Activated CD4-positive, alpha-beta T cell treated with anti-CD3 and anti-CD28 coated beads, Interleukin-2, amount 10 ng/mL, durations not matched to agents 24 days and 14 days (primary cell): ENCODE measurements around the gene JAK1. TPM values are rescaled to one million over a fixed set of nuclear protein-coding genes. Genes with fewer than 3 reads are reported as not detected.

Source experiments
- DNase-seq: peaks from one replicate; pipeline ENCODE4 v3.0.0; 2022
- H3K27ac Mint-ChIP-seq: one replicate; pipeline ENCODE4 v1.8.0; 2022; ENCODE audit warnings: mild to moderate bottlenecking, mixed read lengths
- H3K27me3 Mint-ChIP-seq: one replicate; pipeline ENCODE4 v1.8.0; 2022; ENCODE audit warnings: mixed read lengths
- H3K36me3 Mint-ChIP-seq: one replicate; pipeline ENCODE4 v1.8.0; 2022; ENCODE audit warnings: low read depth, mild to moderate bottlenecking, mixed read lengths
- H3K4me1 Mint-ChIP-seq: one replicate; pipeline ENCODE4 v1.8.0; 2021; ENCODE audit warnings: mixed read lengths
- H3K4me3 Mint-ChIP-seq: one replicate; pipeline ENCODE4 v1.8.0; 2022; ENCODE audit warnings: mild to moderate bottlenecking, moderate library complexity, mixed read lengths
- H3K9me3 Mint-ChIP-seq: one replicate; pipeline ENCODE4 v1.8.0; 2021; ENCODE audit warnings: mixed read lengths
- intact Hi-C: fragments of 100-400 bp; cut with micrococcal nuclease; formaldehyde crosslinking; loops from one replicate; pipeline ENCODE4 v1.15.1; 2023
- total RNA-seq: library from RNA; stranded (reverse); gene quantifications from 2 replicates; pipeline ENCODE4 v1.2.3, GENCODE V29; 2022

Gene JAK1
- total RNA-seq, 1 donor from 2014 or later, result 86.6 TPM

DNA sequence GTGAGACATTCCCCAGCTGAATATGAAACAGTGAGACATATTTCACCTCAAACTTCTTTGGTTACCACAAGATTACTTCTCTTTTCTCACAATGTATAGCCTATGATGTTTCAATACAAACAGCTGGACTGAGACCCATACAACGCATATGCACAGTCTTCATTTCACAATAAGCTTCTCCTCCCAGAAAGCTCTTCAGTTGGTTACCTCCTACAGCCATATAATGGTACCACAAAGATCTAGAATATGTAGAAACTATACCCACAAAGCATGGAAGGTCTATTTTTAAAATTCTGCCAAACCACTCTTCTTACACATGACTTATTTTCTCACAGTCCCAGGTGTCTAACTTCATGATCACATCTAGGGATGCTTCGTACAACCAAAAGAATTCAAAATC is 70.8 kb downstream of the JAK1 start:
- Mint-ChIP-seq H3K4me1 (peaks cover 75% of the 10 kb centered on the region), H3K27ac (peak overlapping the region; percentile 47), H3K36me3 (peaks cover 5% of the 10 kb centered on the region), H3K27me3 (no peaks in the 10 kb centered on the region), H3K9me3 (no peaks in the 10 kb centered on the region), H3K4me3 (no peak overlapping the region)
- no peak for DNase-seq
- intact Hi-C loops, result no loop called here

- Mint-ChIP-seq H3K4me3 (no peak overlapping the region), H3K36me3 (peaks cover 5% of the 10 kb centered on the region), H3K27me3 (no peaks in the 10 kb centered on the region), H3K9me3 (no peaks in the 10 kb centered on the region), H3K4me1 (peaks cover 75% of the 10 kb centered on the region), H3K27ac (no peak overlapping the region)
- intact Hi-C loops, result no loop called here
- DNase-seq, result no peak
Measured at GRCh38 chr1:64894438-64895196, 71.7 kb downstream of the JAK1 start.

DNA sequence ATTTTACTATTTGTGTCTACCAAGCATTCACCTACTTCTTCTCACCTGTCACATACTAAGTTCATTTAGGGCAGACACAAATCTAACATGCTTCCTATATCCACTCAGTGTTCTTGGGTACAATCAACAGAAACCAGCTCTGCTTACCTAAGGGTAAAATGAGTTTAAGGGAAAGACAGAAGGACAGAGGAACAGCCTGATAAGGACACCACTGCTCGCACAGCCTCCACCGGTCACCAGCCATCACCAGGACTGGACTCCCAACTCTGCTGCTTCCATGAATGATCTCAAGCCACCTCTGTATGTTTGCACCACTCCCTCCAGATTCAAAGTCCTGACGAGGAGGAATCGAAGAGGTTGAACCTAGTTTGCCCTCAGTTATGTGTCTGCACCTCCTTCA is 72.4 kb downstream of the JAK1 start:
- no peak for DNase-seq
- Mint-ChIP-seq H3K4me1 (peaks cover 77% of the 10 kb centered on the region), H3K9me3 (no peaks in the 10 kb centered on the region), H3K4me3 (no peak overlapping the region), H3K27ac (no peak overlapping the region), H3K36me3 (peaks cover 5% of the 10 kb centered on the region), H3K27me3 (no peaks in the 10 kb centered on the region)
- intact Hi-C loops, result loop anchor here (1.0 kb wide), 1 partner anchor 14 kb away; no protein-coding TSS in a partner anchor

DNA sequence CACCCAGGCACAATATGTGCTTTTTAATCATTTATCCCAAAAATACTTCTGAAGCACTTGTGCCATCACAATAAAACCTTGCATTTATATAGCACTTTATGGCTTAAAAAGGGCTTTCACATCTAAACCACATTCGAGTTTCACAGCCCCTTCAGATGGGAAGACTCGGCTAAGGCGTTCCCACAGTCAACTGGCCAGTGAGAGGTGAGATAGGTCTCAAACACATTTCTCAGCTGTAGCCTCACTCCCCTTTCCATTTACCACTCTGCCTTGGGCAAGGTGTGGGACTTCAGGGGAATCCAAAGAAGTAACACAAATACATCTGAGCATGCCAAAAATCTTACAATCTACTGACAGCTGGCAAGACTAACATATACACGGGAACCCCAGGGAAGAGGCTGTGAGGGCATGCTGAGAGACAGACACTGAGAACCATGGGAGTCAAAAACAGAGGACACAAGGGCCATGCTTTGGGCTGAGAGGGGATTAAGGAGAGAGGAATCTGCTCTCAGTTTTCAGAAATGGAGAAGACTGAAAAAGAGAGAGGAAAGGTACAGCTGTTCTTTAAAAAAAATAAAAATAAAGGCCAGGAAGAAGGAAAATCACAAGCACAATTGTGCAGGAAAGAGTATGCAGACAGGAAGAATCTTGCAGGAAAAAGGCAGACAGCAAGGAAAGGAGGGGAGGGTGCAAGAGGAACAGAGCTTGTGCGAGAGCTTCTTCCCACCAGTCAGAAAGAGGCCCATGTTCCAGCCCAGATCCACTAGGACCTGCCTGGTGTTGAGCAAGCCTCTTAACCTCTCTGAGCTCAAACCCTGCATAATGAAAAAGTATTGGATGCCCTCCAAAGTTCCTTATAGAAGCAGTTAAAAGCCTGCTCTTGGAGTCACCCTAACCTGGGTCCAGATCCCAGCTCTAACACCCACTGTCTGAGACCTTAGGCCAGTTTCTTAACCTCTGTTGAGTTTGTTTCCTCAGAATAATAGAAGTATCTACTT is 73.5 kb downstream of the JAK1 start:
- H3K27me3 Mint-ChIP-seq, result no peaks in the 10 kb centered on the region
- DNase-seq, result no peak
- H3K4me3 Mint-ChIP-seq, result no peak overlapping the region
- peaks cover 5% of the 10 kb centered on the region for H3K36me3 Mint-ChIP-seq
- H3K27ac Mint-ChIP-seq, result peak overlapping the region; percentile 21
- peaks cover 76% of the 10 kb centered on the region for H3K4me1 Mint-ChIP-seq
- intact Hi-C loops, result loop anchor here (1.0 kb wide), 1 partner anchor 13 kb away; no protein-coding TSS in a partner anchor
- no peaks in the 10 kb centered on the region for H3K9me3 Mint-ChIP-seq

- Mint-ChIP-seq H3K4me3 (no peak overlapping the region), H3K27ac (no peak overlapping the region), H3K9me3 (no peaks in the 10 kb centered on the region), H3K27me3 (no peaks in the 10 kb centered on the region), H3K36me3 (peaks cover 1% of the 10 kb centered on the region), H3K4me1 (peaks cover 80% of the 10 kb centered on the region)
- no peak for DNase-seq
- intact Hi-C loops, result no loop called here
Measured at GRCh38 chr1:64891448-64891825, 74.9 kb downstream of the JAK1 start.

DNA sequence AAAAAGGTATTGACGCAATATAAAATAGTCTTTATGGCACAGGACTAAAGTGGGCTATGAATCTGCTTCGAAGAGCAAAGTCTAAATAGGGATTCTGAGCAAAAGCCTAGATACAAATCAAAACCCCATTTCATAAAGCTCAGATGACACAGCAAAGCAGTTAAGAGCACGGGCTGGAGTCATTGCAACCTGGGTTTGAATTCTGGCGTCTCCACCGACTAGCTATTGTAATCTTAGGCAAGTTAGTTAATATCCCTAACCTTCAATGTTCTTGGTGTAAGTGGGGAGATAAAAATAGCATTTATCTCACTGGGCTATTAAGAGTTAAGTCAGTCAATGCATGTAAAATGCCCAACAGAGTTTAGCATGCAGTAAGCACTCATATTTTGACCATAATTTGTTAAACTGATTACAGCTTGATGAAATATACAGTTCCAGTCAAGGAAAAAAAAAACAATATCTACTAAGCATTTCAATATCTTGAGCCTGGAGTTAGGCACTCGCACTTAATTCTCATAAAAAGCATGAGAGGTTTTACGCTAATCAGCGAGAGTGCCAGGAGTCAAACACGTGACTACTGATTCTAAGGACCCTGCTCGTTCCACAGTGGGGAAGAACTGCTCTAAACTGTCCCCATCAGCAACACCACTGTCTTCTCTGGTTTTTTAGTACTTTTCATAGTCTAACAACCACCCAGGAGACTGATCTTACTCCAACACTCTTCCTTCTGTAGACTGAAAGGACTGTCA is 75.5 kb downstream of the JAK1 start:
- intact Hi-C loops, result no loop called here
- DNase-seq, result no peak
- Mint-ChIP-seq H3K9me3 (no peaks in the 10 kb centered on the region), H3K36me3 (no peaks in the 10 kb centered on the region), H3K27me3 (no peaks in the 10 kb centered on the region), H3K4me3 (no peak overlapping the region), H3K27ac (no peak overlapping the region), H3K4me1 (peaks cover 79% of the 10 kb centered on the region)

- Mint-ChIP-seq H3K4me1 (peaks cover 65% of the 10 kb centered on the region), H3K36me3 (peaks cover 17% of the 10 kb centered on the region)
Measured at GRCh38 chr1:64887689-64888217, 78.6 kb downstream of the JAK1 start.

GRCh38 chr1:64886877-64887276 is 79.5 kb downstream of the JAK1 start:
- Mint-ChIP-seq H3K9me3 (no peaks in the 10 kb centered on the region), H3K4me1 (peaks cover 62% of the 10 kb centered on the region), H3K27me3 (no peaks in the 10 kb centered on the region), H3K36me3 (peaks cover 23% of the 10 kb centered on the region), H3K4me3 (no peak overlapping the region), H3K27ac (no peak overlapping the region)
- DNase-seq, result no peak
- intact Hi-C loops, result no loop called here

More at GRCh38 chr1:64887689-64888217, 78.6 kb downstream of the JAK1 start:
- H3K4me3 Mint-ChIP-seq, result no peak overlapping the region
- no peaks in the 10 kb centered on the region for H3K9me3 Mint-ChIP-seq
- no peaks in the 10 kb centered on the region for H3K27me3 Mint-ChIP-seq
- no peak overlapping the region for H3K27ac Mint-ChIP-seq
- DNase-seq, result no peak
- intact Hi-C loops, result loop anchor here (2.0 kb wide), 1 partner anchor 71 kb away; no protein-coding TSS in a partner anchor

DNA sequence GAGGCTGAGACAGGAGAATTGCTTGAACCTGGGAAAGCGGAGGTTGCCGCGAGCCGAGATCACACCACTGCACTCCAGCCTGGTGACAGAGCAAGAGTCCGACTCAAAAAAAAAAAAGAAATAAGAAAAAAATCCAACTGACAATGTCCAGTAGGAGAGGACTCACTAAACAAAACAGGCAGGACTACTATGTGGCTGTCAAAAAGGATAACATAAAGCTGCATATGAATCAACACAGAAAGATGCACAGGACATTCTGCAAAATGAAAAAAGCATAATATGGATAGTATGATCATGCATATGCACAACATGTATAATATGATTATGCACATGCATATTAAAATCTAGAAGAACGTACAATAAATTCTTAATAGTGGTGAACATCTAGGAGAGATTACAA is 80.7 kb downstream of the JAK1 start:
- no peaks in the 10 kb centered on the region for H3K9me3 Mint-ChIP-seq
- H3K27ac Mint-ChIP-seq, result no peak overlapping the region
- H3K27me3 Mint-ChIP-seq, result no peaks in the 10 kb centered on the region
- DNase-seq, result no peak
- H3K4me1 Mint-ChIP-seq, result peaks cover 59% of the 10 kb centered on the region
- intact Hi-C loops, result no loop called here
- peaks cover 30% of the 10 kb centered on the region for H3K36me3 Mint-ChIP-seq
- no peak overlapping the region for H3K4me3 Mint-ChIP-seq

GRCh38 chr1:64884261-64885040 is 81.9 kb downstream of the JAK1 start:
- H3K9me3 Mint-ChIP-seq, result no peaks in the 10 kb centered on the region
- peaks cover 48% of the 10 kb centered on the region for H3K4me1 Mint-ChIP-seq
- H3K4me3 Mint-ChIP-seq, result no peak overlapping the region
- no peaks in the 10 kb centered on the region for H3K27me3 Mint-ChIP-seq
- DNase-seq, result no peak
- H3K27ac Mint-ChIP-seq, result no peak overlapping the region
- peaks cover 37% of the 10 kb centered on the region for H3K36me3 Mint-ChIP-seq
- intact Hi-C loops, result no loop called here

GRCh38 chr1:64882574-64883255 is 83.6 kb downstream of the JAK1 start:
- H3K27ac Mint-ChIP-seq, result no peak overlapping the region
- intact Hi-C loops, result no loop called here
- H3K36me3 Mint-ChIP-seq, result peaks cover 49% of the 10 kb centered on the region
- no peak for DNase-seq
- no peaks in the 10 kb centered on the region for H3K27me3 Mint-ChIP-seq
- H3K4me3 Mint-ChIP-seq, result no peak overlapping the region
- no peaks in the 10 kb centered on the region for H3K9me3 Mint-ChIP-seq
- H3K4me1 Mint-ChIP-seq, result peaks cover 49% of the 10 kb centered on the region

DNA sequence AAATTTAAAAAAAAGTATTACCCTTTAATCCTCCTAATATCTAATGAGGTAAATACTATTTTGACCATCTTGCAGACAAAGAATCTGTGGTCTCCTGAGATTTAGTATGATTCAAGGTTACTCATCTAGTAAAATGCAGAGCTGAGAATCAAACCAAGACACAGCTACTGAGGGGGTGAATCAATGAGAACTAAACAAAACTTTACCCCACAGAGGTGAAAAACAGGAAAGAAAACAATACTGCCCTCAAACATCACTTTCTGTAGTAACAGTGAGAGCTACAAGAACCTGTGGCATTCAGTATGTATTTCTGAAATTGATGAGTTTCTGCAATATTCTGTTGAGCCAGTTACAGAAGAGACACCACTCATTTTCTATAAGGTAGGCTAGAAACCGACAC is 85.1 kb downstream of the JAK1 start:
- intact Hi-C loops, result no loop called here
- no peaks in the 10 kb centered on the region for H3K9me3 Mint-ChIP-seq
- H3K36me3 Mint-ChIP-seq, result peaks cover 61% of the 10 kb centered on the region
- no peak for DNase-seq
- no peaks in the 10 kb centered on the region for H3K27me3 Mint-ChIP-seq
- H3K27ac Mint-ChIP-seq, result no peak overlapping the region
- peaks cover 51% of the 10 kb centered on the region for H3K4me1 Mint-ChIP-seq
- no peak overlapping the region for H3K4me3 Mint-ChIP-seq
